ENCODE results near the gene KRT78. TPM values are rescaled to one million over a fixed set of nuclear protein-coding genes. Genes with fewer than 3 reads are reported as not detected.

KRT78 gene
- total and polyA plus RNA-seq, 2 of the 13 experiments (the other 11 are each of a cell fraction or from before 2014, with no cell fraction given): not detected

- no peak overlapping the region for H3K27ac ChIP-seq (ENCODE audit: extremely low read length, insufficient read depth, low read length)
- in situ Hi-C loops (cut with HindIII; ENCODE audit: extremely low pct_ligation_motif_present, low pct_unique_long_range_greater_than_20kb) (no loop called here), intact Hi-C loops (cut with micrococcal nuclease; ENCODE audit: unreplicated experiment) (no loop called here)
- H3K4me3 ChIP-seq (replicated peaks in 1 of 3; ENCODE audit: insufficient read depth in 1 of 3, low read depth in 2 of 3, low read length in 3 of 3): no peak overlapping the region
- BruUV-seq (replicated peaks): no TSS peak
- POLR2A ChIA-PET: no interaction called here
- H3K79me2 ChIP-seq (ENCODE audit: insufficient read depth, low read length): no peaks in the 10 kb centered on the region
- no peak overlapping the region for H3K4me2 ChIP-seq (ENCODE audit: low read depth, low read length)
- TF ChIP-seq SAP130 (CRISPR knock-in tag; IDR thresholded peaks at IDR 0.05; ENCODE audit: low read depth) (no peak), MZF1 (CRISPR knock-in tag; IDR thresholded peaks at IDR 0.05; ENCODE audit: borderline replicate concordance) (no peak), ZNF879 (CRISPR knock-in tag; IDR thresholded peaks at IDR 0.05) (no peak), MAF1 (CRISPR knock-in tag; IDR thresholded peaks at IDR 0.05; ENCODE audit: borderline replicate concordance) (no peak), REXO4 (CRISPR knock-in tag; IDR thresholded peaks at IDR 0.05; ENCODE audit: borderline replicate concordance) (no peak), ZNF737 (CRISPR knock-in tag; IDR thresholded peaks at IDR 0.05; ENCODE audit: borderline replicate concordance) (no peak)
- peaks cover 9% of the 10 kb centered on the region for H3K4me1 ChIP-seq (ENCODE audit: insufficient read depth, low read length)
- H2AFZ ChIP-seq (ENCODE audit: low read length): no peak overlapping the region
- H3K9ac ChIP-seq (ENCODE audit: insufficient read depth, low read depth, low read length): no peak overlapping the region
- 14% methylated on average over 8 of the region's 8 CpGs for WGBS (ENCODE audit: low lambda C conversion rate)
- no peak for FAIRE-seq
- CTCF ChIA-PET (ENCODE audit: low intra/inter-chr PET ratio, low total read pairs): no interaction called here
- no peaks in the 10 kb centered on the region for H3K9me3 ChIP-seq (ENCODE audit: low read length)
- ATAC-seq: no peak
- DNase-seq (ENCODE audit: low spot score): no peak
- no peaks in the 10 kb centered on the region for H4K20me1 ChIP-seq (ENCODE audit: insufficient read depth, low read length)
- H3K36me3 ChIP-seq (replicated peaks in 1 of 2; ENCODE audit: control insufficient read depth in 1 of 2, insufficient read depth in 2 of 2, low read length in 2 of 2): no peaks in the 10 kb centered on the region
- peaks cover 3 to 8% of the 10 kb centered on the region in 2 experiments; a peak in 4 of 5 replicates for H3K27me3 ChIP-seq (ENCODE audit: control insufficient read depth in 1 of 2, insufficient read depth in 2 of 2, low read length in 2 of 2)
These were observed 18.6 kb downstream of the KRT78 start for GRCh38 chr12:52829986-52830770.

- POLR2A ChIA-PET: no interaction called here
- no peaks in the 10 kb centered on the region for H3K79me2 ChIP-seq (ENCODE audit: insufficient read depth, low read length)
- FAIRE-seq: no peak
- no peaks in the 10 kb centered on the region for H3K36me3 ChIP-seq (replicated peaks in 1 of 2; ENCODE audit: control insufficient read depth in 1 of 2, insufficient read depth in 2 of 2, low read length in 2 of 2)
- peaks cover 3 to 10% of the 10 kb centered on the region in 2 experiments; a peak in 3 of 5 replicates for H3K27me3 ChIP-seq (ENCODE audit: control insufficient read depth in 1 of 2, insufficient read depth in 2 of 2, low read length in 2 of 2)
- ATAC-seq: no peak
- CTCF ChIA-PET (ENCODE audit: low intra/inter-chr PET ratio, low total read pairs): interaction anchor here (0.6 kb wide), 1 partner anchor 36 kb away, joined by 3 read pairs; no protein-coding TSS in a partner anchor
- no TSS peak for BruUV-seq (replicated peaks)
- 0% methylated on average over 2 of the region's 2 CpGs for whole genome bisulfite sequencing (ENCODE audit: low lambda C conversion rate)
- in situ Hi-C loops (cut with HindIII; ENCODE audit: extremely low pct_ligation_motif_present, low pct_unique_long_range_greater_than_20kb) (no loop called here), intact Hi-C loops (cut with micrococcal nuclease; ENCODE audit: unreplicated experiment) (no loop called here)
- no peak for TF ChIP-seq ZNF761 (CRISPR knock-in tag; conservative IDR thresholded peaks at IDR 0.05)
- no peak for TF ChIP-seq ZNF891 (CRISPR knock-in tag; IDR thresholded peaks at IDR 0.05)
- TF ChIP-seq JARID2 (CRISPR knock-in tag; IDR thresholded peaks at IDR 0.05; ENCODE audit: insufficient replicate concordance): no peak
- TF ChIP-seq KLF16 (CRISPR knock-in tag; IDR thresholded peaks at IDR 0.05): no peak
- TF ChIP-seq ZBTB1 (CRISPR knock-in tag; IDR thresholded peaks at IDR 0.05; ENCODE audit: borderline replicate concordance): no peak
- no peak for TF ChIP-seq CC2D1A (CRISPR knock-in tag; IDR thresholded peaks at IDR 0.05)
- TF ChIP-seq HMGXB3 (CRISPR knock-in tag; IDR thresholded peaks at IDR 0.05; ENCODE audit: borderline replicate concordance): no peak
- TF ChIP-seq FOSL2 (CRISPR knock-in tag; IDR thresholded peaks at IDR 0.05): no peak
- TF ChIP-seq ZNF337 (CRISPR knock-in tag; IDR thresholded peaks at IDR 0.05; ENCODE audit: borderline replicate concordance, low read depth): no peak
- H3K9me3 ChIP-seq (ENCODE audit: low read length): no peaks in the 10 kb centered on the region
- DNase-seq (ENCODE audit: low spot score): no peak
- H3K27ac ChIP-seq (ENCODE audit: extremely low read length, insufficient read depth, low read length): no peak overlapping the region
- H3K9ac ChIP-seq (ENCODE audit: insufficient read depth, low read depth, low read length): no peak overlapping the region
- H3K4me1 ChIP-seq (ENCODE audit: insufficient read depth, low read length): peaks cover 9% of the 10 kb centered on the region
- no peaks in the 10 kb centered on the region for H4K20me1 ChIP-seq (ENCODE audit: insufficient read depth, low read length)
- no peak overlapping the region for H2AFZ ChIP-seq (ENCODE audit: low read length)
- no peak overlapping the region for H3K4me3 ChIP-seq (replicated peaks in 1 of 3; ENCODE audit: insufficient read depth in 1 of 3, low read depth in 2 of 3, low read length in 3 of 3)
- no peak overlapping the region for H3K4me2 ChIP-seq (ENCODE audit: low read depth, low read length)
These were observed 20.2 kb downstream of the KRT78 start for GRCh38 chr12:52828591-52829021.
